Coronary artery (tissue), 2 donors: ENCODE measurements around the gene ZMYND12.

Experiments used
- DNase-seq: peaks from one replicate; pipeline ENCODE4 v3.0.0-alpha.2; 2017; ENCODE audit warnings: low spot score
- H3K27ac ChIP-seq, 2 donors: fragments of 200-600 bp; sonication (generic); one replicate each; pipeline ENCODE4 v1.5.1; 2016 to 2019
- H3K4me3 ChIP-seq: fragments of 200-600 bp; sonication (generic); 2 replicates; pipeline ENCODE4 v1.5.1; 2016; ENCODE audit warnings: mild to moderate bottlenecking, moderate library complexity
- TF ChIP-seq, protein P1 (sequence below): fragments of 200-600 bp; sonication (generic); IDR thresholded peaks from one replicate; pipeline ENCODE4 v1.5.1; 2019; ENCODE audit warnings: antibody characterized with exemption

ZMYND12 gene

DNA sequence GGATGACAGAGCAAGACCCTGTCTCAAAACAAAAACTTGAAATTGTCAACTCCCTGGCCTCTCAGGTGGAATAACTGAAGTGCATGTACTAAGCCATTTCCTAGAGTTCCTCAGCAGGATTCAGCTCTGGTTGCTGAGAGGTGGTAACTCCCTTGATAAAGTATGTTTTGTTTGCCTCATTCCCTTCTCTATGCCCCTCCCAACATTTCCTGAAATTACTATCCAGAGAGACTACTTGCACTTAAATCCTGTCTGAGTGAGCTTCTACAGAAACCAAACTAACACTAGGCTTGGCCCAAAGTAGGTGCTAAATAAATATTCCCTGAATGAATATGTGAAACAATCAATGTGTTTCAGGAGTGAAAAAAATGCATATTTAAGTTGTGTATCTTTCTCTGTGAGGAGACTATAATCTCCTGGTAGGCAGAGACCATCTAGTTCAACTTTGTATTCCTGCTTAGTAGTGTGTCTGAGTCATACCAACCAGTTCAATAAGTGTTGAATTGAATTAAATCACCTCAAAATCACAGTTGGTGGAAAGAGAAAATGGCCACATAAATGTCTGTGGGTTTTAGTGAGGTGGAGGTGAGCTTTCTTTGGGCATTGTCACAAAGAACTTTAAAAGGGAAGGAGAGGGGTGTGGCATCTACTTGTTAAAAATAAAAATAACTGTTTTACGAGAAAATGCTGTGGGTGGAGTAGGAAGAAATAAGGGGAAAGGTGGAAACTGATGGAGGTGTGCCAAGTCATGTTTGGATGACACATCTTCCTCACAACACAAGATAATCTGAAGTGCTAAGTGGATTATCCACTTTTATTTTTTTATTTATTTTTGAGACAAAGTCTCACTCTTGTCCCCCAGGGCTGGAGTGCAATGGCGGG, 62.6 kb downstream of the ZMYND12 start:
- Histone ChIP-seq H3K4me3 (no peak overlapping the region), H3K27ac (no peak overlapping the region)
- TF ChIP-seq, protein P1, sequence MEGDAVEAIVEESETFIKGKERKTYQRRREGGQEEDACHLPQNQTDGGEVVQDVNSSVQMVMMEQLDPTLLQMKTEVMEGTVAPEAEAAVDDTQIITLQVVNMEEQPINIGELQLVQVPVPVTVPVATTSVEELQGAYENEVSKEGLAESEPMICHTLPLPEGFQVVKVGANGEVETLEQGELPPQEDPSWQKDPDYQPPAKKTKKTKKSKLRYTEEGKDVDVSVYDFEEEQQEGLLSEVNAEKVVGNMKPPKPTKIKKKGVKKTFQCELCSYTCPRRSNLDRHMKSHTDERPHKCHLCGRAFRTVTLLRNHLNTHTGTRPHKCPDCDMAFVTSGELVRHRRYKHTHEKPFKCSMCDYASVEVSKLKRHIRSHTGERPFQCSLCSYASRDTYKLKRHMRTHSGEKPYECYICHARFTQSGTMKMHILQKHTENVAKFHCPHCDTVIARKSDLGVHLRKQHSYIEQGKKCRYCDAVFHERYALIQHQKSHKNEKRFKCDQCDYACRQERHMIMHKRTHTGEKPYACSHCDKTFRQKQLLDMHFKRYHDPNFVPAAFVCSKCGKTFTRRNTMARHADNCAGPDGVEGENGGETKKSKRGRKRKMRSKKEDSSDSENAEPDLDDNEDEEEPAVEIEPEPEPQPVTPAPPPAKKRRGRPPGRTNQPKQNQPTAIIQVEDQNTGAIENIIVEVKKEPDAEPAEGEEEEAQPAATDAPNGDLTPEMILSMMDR = no peak
- no peak for DNase-seq

DNA sequence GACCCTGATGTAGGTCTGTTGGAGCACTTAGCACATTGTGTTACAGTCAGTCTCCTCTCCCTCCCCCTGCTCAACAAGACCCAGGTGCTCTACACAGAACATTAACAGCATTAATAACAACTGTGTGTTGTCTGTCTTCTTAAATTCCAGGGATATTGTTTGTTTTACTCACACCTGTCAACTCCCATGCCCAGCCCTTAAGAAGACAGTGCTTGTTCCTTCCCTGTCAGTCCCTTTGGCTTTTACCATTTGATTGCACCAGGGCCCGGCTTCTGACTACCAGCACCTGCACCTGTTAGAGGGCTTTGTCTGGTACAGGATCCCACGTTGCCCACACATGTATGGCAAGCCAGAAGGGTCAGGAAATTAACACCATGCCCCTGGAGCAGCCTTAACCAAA, 63.6 kb downstream of the ZMYND12 start:
- Histone ChIP-seq H3K4me3 (no peak overlapping the region), H3K27ac (no peak overlapping the region)
- TF ChIP-seq, protein P1 = no peak
- no peak for DNase-seq

GRCh38 chr1:42386051-42386450, 69.8 kb downstream of the ZMYND12 start:
- H3K4me3 ChIP-seq = no peak overlapping the region
- no peak overlapping the region for H3K27ac ChIP-seq
- DNase-seq = no peak
- TF ChIP-seq, protein P1 = no peak

GRCh38 chr1:42385283-42385682, 70.5 kb downstream of the ZMYND12 start:
- no peak for DNase-seq
- no peak overlapping the region for H3K27ac ChIP-seq
- H3K4me3 ChIP-seq = no peak overlapping the region
- TF ChIP-seq, protein P1 = no peak

DNA sequence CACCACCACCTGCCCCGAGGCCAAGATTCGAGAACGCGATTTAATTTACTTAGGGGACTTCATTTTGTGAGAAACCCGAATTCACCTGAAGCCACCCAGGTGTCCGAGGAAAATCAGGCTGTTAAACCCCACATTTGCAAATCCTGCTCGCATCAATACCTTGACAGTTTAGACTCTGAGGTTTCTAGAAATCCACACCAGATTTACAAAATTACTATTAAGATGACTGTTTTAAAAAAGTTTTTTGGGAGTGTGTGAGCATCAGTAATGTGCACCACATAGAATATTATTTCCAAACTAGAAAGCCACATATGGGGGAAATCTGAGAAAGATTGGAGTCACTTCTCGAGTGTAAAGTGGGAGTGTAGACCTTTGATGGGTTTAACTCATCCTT, 74.5 kb downstream of the ZMYND12 start:
- TF ChIP-seq, protein P1 = no peak
- no peak for DNase-seq
- Histone ChIP-seq H3K4me3 (peak overlapping the region; percentile 88), H3K27ac (no peak overlapping the region)

DNA sequence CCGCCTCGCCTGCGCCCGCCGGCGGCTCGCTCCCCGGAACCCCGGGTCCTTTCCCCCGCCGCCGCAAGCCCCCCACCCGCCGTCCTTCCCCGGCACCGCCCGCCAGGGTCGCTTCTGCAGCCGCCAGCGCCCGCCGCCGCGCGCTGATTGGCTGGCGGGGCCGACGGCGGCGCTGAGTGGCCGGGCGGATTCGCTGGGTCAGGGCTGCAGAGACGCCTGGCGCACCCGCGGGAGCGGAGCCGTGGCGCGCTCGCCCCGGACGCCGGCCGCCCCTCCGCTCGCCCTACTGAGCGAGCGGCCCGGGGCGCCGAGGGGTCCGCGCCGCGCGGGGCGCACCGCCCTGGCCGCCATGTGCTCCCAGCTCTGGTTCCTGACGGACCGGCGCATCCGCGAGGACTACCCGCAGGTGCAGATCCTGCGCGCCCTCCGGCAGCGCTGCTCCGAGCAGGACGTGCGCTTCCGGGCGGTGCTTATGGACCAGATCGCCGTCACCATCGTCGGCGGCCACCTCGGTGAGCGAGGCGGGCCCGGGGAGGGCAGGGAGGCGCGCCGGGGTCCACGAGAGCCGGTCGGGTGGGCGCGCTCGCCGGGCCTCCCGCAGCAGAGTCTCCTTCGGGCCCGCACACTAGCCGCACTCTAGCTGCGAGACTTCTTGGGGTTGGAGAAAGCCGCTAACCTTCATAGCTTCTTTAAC, 75.1 kb downstream of the ZMYND12 start, which contains the start of gene RIMKLA:
TSS of gene RIMKLA (plus strand) at position 207 of the 694 bp plus-strand sequence. CDS start at position 350, 143 bp downstream.
- H3K27ac ChIP-seq = no peak within 1 kb of the TSS
- DNase-seq = no peak
- H3K4me3 ChIP-seq = peak within 1 kb of the TSS; percentile 88
- TF ChIP-seq, protein P1 = no peak
